Measurements from ENCODE around the gene MYO16.
"Not testable (repeated sequence)": the region's sequence is repeated elsewhere in the genome, so short reads cannot be mapped to it uniquely, and the experiment has no call there.

The MYO16 gene

GRCh38 chr13:109199280-109199679 is 569.9 kb downstream of the MYO16 start:
- DNase-seq (ENCODE audit: low spot score), result no peak

GRCh38 chr13:109200556-109200955 is 571.1 kb downstream of the MYO16 start:
- DNase-seq (ENCODE audit: low spot score), result no peak

- DNase-seq (ENCODE audit: low spot score), result no peak
These were observed 574.2 kb downstream of the MYO16 start for GRCh38 chr13:109203587-109203986.

- no peak for DNase-seq (ENCODE audit: low spot score)
These were observed 574.8 kb downstream of the MYO16 start for GRCh38 chr13:109204252-109204651.

GRCh38 chr13:109204657-109205056 is 575.2 kb downstream of the MYO16 start:
- no peak for DNase-seq (ENCODE audit: low spot score)

GRCh38 chr13:109205315-109205714 is 575.9 kb downstream of the MYO16 start:
- DNase-seq (ENCODE audit: low spot score), result no peak

- no peak for DNase-seq (ENCODE audit: low spot score)
These were observed 577.2 kb downstream of the MYO16 start for GRCh38 chr13:109206616-109207015.

- DNase-seq (ENCODE audit: low spot score), result no peak
These were observed 578.2 kb downstream of the MYO16 start for GRCh38 chr13:109207622-109208021.

GRCh38 chr13:109208522-109208921 is 579.1 kb downstream of the MYO16 start:
- no peak for DNase-seq (ENCODE audit: low spot score)

- no peak for DNase-seq (ENCODE audit: low spot score)
These were observed 580.1 kb downstream of the MYO16 start for GRCh38 chr13:109209526-109209925.

GRCh38 chr13:109211616-109212015 is 582.2 kb downstream of the MYO16 start:
- no peak for DNase-seq (ENCODE audit: low spot score)

- no peak for DNase-seq (ENCODE audit: low spot score)
These were observed 583.2 kb downstream of the MYO16 start for GRCh38 chr13:109212650-109213049.

GRCh38 chr13:109213714-109214113 is 584.3 kb downstream of the MYO16 start:
- no peak for DNase-seq (ENCODE audit: low spot score)

GRCh38 chr13:109214393-109214792 is 585.0 kb downstream of the MYO16 start:
- DNase-seq (ENCODE audit: low spot score), result no peak

- no peak for DNase-seq (ENCODE audit: low spot score)
These were observed 586.0 kb downstream of the MYO16 start for GRCh38 chr13:109215377-109215776.

GRCh38 chr13:109217510-109217909 is 588.1 kb downstream of the MYO16 start:
- not testable (repeated sequence) for DNase-seq (ENCODE audit: low spot score)

GRCh38 chr13:109220631-109221030 is 591.2 kb downstream of the MYO16 start:
- no peak for DNase-seq (ENCODE audit: low spot score)

- no peak for DNase-seq (ENCODE audit: low spot score)
These were observed 594.6 kb downstream of the MYO16 start for GRCh38 chr13:109224033-109224432.

GRCh38 chr13:109226631-109227030 is 597.2 kb downstream of the MYO16 start:
- no peak for DNase-seq (ENCODE audit: low spot score)

GRCh38 chr13:109227344-109227940 is 598.0 kb downstream of the MYO16 start:
- DNase-seq (ENCODE audit: low spot score), result no peak

GRCh38 chr13:109228211-109228610 is 598.8 kb downstream of the MYO16 start:
- no peak for DNase-seq (ENCODE audit: low spot score)

GRCh38 chr13:109231888-109232287 is 602.5 kb downstream of the MYO16 start:
- no peak for DNase-seq (ENCODE audit: low spot score)

- no peak for DNase-seq (ENCODE audit: low spot score)
These were observed 603.9 kb downstream of the MYO16 start for GRCh38 chr13:109233293-109233692.

GRCh38 chr13:109235901-109236300 is 606.5 kb downstream of the MYO16 start:
- no peak for DNase-seq (ENCODE audit: low spot score)

GRCh38 chr13:109241160-109241559 is 611.7 kb downstream of the MYO16 start:
- no peak for DNase-seq (ENCODE audit: low spot score)
